NOMO-1 treated with DMSO at 0.1 percent for 48 hours (cell line): ENCODE measurements around the gene F12.
A peak's percentile ranks its signal among the peaks of the same experiment; 100 is the strongest.

Experiments used
- DNase-seq: peaks from one replicate; lab custom pipeline; 2025; ENCODE audit not compliant: unreplicated experiment; lab: John Stamatoyannopoulos, UW

F12 gene

GRCh38 chr5:177409043-177409801 is at the start of gene F12:
TSS of gene F12 (minus strand) at chr5:177409564. CDS start at chr5:177409527, 37 bp downstream.
- DNase-seq = no peak

- no peak for DNase-seq
Observed at GRCh38 chr5:177458912-177459350, 49.6 kb upstream of the F12 start.

GRCh38 chr5:177457852-177458681 is 48.7 kb upstream of the F12 start:
- DNase-seq = no peak

- peak; percentile 94 for DNase-seq
Observed at GRCh38 chr5:177456976-177457851, 47.9 kb upstream of the F12 start.

GRCh38 chr5:177456591-177456964 is 47.2 kb upstream of the F12 start:
- DNase-seq = no peak

- peak; percentile 82 for DNase-seq
Observed at GRCh38 chr5:177455661-177456590, 46.6 kb upstream of the F12 start.

GRCh38 chr5:177455036-177455660 is 45.8 kb upstream of the F12 start:
- DNase-seq = peak; percentile 44

- DNase-seq = peak; percentile 88
Observed at GRCh38 chr5:177454397-177455035, 45.2 kb upstream of the F12 start.

GRCh38 chr5:177453852-177454396 is 44.6 kb upstream of the F12 start:
- DNase-seq = no peak

- DNase-seq = no peak
Observed at GRCh38 chr5:177452688-177453638, 43.6 kb upstream of the F12 start.

- no peak for DNase-seq
Observed at GRCh38 chr5:177450667-177451424, 41.5 kb upstream of the F12 start.

GRCh38 chr5:177449140-177450061 is 40.0 kb upstream of the F12 start:
- no peak for DNase-seq

- DNase-seq = no peak
Observed at GRCh38 chr5:177448244-177448950, 39.0 kb upstream of the F12 start.

- DNase-seq = peak; percentile 12
Observed at GRCh38 chr5:177447611-177448243, 38.4 kb upstream of the F12 start.

- DNase-seq = peak; percentile 21
Observed at GRCh38 chr5:177447066-177447610, 37.8 kb upstream of the F12 start.
